Erythroblast (primary cell): ENCODE data around the gene TSPAN16.

ENCODE experiments used
- GATA1 ChIP-seq: IDR thresholded peaks from 2 replicates; pipeline ENCODE4 v1.6.1; 2011; ENCODE audit warnings: low read depth, mild to moderate bottlenecking, control low read depth, low read length, moderate library complexity
- POLR2A ChIP-seq: IDR thresholded peaks from 2 replicates; pipeline ENCODE4 v1.6.1; 2011; ENCODE audit warnings: mild to moderate bottlenecking, low read length

DNA sequence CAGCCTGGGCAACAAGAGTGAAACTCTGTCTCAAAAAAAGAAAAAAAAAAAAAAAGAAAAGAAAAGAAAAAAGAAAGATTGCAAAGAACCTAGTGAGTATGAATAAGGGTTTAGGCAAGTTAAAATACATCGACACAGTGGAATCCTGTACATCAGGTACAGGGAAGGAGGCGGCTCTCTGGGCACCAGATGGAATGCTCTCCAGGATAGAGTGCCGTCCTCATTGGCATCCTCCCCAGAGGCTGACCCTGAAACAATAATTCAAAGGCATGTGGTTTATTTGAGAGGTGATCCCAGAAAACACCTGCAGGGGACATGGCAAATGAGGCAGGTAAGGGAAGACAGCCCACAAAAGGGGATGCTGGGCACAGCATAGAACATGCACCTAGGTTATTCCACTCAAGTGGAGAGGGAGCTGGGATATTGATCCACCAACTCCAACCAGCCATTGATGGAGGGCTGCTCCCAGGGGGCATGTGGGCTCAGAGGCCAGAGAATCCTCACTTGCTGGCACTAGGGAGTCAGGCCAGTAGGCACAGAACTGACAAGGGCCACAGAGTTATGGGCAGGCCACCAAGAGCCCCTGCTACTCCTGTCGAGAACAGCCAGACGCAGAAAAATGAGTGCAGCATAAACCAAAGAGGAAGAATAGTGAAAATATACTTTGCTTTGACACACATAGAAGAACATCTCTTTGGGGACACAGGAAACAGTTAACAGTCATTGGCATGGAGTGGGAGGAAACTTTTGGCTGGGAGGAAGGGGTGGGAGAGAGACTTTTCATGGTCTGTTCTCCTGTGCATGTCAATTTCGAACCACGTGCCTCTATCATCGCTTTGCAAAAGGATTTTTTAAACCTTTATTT is 4.2 kb downstream of the TSPAN16 start:
- TF ChIP-seq POLR2A (no peak), GATA1 (no peak)
